ENCODE data around the gene CHST8. TPM values are rescaled to one million over a fixed set of nuclear protein-coding genes. Genes with fewer than 3 reads are reported as not detected.

The CHST8 gene
- total RNA-seq, 1 experiment from 2014 or later, result 33.5 TPM

GRCh38 chr19:33805840-33806433 lies 184.2 kb downstream of the CHST8 start (continued):
- TF ChIP-seq AR (CRISPR knock-in tag; IDR thresholded peaks at IDR 0.05), result no peak
- TF ChIP-seq AFF4 (CRISPR knock-in tag; IDR thresholded peaks at IDR 0.05; ENCODE audit: borderline replicate concordance), result no peak
- no peak for TF ChIP-seq CREM (CRISPR knock-in tag; IDR thresholded peaks at IDR 0.05)
- TF ChIP-seq ZNF532 (CRISPR knock-in tag; IDR thresholded peaks at IDR 0.05; ENCODE audit: borderline replicate concordance), result no peak
- TF ChIP-seq JAZF1 (CRISPR knock-in tag; IDR thresholded peaks at IDR 0.05), result no peak
- TF ChIP-seq USF1 (CRISPR knock-in tag; IDR thresholded peaks at IDR 0.05), result no peak

GRCh38 chr19:33806434-33806881 lies 184.7 kb downstream of the CHST8 start:
- CTCF ChIA-PET, result interaction anchor here (1.4 kb wide), 1 partner anchor 12 kb away, joined by 5 read pairs; no protein-coding TSS in a partner anchor
- TF ChIP-seq ATF2 (CRISPR knock-in tag; IDR thresholded peaks at IDR 0.05; ENCODE audit: borderline replicate concordance, low read depth) (no peak), CREB1 (CRISPR knock-in tag; IDR thresholded peaks at IDR 0.05) (no peak), ZNF423 (CRISPR knock-in tag; IDR thresholded peaks at IDR 0.05) (no peak)
- ATAC-seq (no peak), DNase-seq (ENCODE audit: low spot score) (no peak)
- POLR2A ChIA-PET, result no interaction called here
- Mint-ChIP-seq H3K36me3 (peaks cover 33% of the 10 kb centered on the region), H3K4me1 (no peaks in the 10 kb centered on the region), H3K9me3 (no peaks in the 10 kb centered on the region), H3K27me3 (ENCODE audit: low read depth) (no peaks in the 10 kb centered on the region), H3K27ac (no peak overlapping the region), H3K4me3 (no peak overlapping the region)

Data from WTC11 (cell line).